ENCODE measurements around the gene AMY2B.
"Not testable (repeated sequence)": the region's sequence is repeated elsewhere in the genome, so short reads cannot be mapped to it uniquely, and the experiment has no call there.

The AMY2B gene

GRCh38 chr1:103627436-103627835, 56.0 kb downstream of the AMY2B start:
- not testable (repeated sequence) for DNase-seq (ENCODE audit: low read depth)

Data from CMK (cell line).